Measurements from ENCODE around the gene CADM2.
"Not testable (repeated sequence)": the region's sequence is repeated elsewhere in the genome, so short reads cannot be mapped to it uniquely, and the experiment has no call there.

The CADM2 gene

DNA sequence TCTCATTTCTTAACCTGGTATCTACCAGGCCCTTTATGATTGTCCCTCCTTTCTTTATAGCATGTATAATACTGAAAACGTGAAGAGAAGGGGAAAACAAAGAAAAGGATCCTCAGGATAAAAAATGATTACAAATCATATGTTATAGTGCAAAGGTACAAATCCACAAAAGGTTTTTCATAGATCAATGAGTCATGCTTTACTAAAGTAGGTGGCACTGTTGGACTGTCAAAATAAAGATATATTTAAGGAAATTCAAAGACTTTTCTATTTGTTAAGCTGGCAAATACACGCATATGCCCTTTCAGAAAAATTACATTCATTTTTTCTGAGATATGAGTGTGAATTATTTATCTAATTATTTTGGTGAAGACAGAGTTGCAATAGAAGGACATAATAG, 151.6 kb downstream of the CADM2 start:
- Histone ChIP-seq H3K4me3 (ENCODE audit: low read depth in 1 of 2, low read length in 1 of 2) (no peak overlapping the region), H3K27me3 (no peaks in the 10 kb centered on the region), H3K9me3 (no peaks in the 10 kb centered on the region), H3K4me1 (ENCODE audit: control insufficient read depth in 1 of 2, insufficient read depth in 1 of 2, low read depth in 1 of 2, low read length in 1 of 2) (no peaks in the 10 kb centered on the region), H3K27ac (no peak overlapping the region), H3K36me3 (no peaks in the 10 kb centered on the region)
- TF ChIP-seq, protein P1, sequence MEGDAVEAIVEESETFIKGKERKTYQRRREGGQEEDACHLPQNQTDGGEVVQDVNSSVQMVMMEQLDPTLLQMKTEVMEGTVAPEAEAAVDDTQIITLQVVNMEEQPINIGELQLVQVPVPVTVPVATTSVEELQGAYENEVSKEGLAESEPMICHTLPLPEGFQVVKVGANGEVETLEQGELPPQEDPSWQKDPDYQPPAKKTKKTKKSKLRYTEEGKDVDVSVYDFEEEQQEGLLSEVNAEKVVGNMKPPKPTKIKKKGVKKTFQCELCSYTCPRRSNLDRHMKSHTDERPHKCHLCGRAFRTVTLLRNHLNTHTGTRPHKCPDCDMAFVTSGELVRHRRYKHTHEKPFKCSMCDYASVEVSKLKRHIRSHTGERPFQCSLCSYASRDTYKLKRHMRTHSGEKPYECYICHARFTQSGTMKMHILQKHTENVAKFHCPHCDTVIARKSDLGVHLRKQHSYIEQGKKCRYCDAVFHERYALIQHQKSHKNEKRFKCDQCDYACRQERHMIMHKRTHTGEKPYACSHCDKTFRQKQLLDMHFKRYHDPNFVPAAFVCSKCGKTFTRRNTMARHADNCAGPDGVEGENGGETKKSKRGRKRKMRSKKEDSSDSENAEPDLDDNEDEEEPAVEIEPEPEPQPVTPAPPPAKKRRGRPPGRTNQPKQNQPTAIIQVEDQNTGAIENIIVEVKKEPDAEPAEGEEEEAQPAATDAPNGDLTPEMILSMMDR (IDR thresholded peaks at IDR 0.05): no peak

DNA sequence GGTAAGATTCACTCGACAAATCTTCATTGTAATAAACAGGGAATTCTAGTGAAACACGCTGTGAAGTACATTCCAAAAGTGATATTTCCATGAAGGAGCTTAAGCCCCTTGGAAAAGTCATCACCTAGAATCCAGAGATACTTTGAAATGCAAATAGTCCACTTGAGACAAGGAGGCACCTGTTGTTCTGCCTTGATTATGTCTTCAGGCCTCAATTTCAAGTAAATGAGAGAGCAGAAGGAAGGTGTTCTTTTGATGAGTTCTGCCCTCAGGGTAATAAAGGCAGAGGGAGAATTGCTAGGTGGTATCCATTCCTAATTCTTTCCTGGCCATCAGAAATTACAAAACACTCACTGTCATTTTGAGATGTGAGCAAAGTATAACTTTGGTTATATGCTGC, 162.1 kb downstream of the CADM2 start:
- Histone ChIP-seq H3K9me3 (no peaks in the 10 kb centered on the region), H3K4me1 (ENCODE audit: control insufficient read depth in 1 of 2, insufficient read depth in 1 of 2, low read depth in 1 of 2, low read length in 1 of 2) (no peaks in the 10 kb centered on the region), H3K4me3 (ENCODE audit: low read depth in 1 of 2, low read length in 1 of 2) (no peak overlapping the region), H3K27me3 (no peaks in the 10 kb centered on the region), H3K36me3 (no peaks in the 10 kb centered on the region), H3K27ac (no peak overlapping the region)
- TF ChIP-seq, protein P1 (IDR thresholded peaks at IDR 0.05): no peak

DNA sequence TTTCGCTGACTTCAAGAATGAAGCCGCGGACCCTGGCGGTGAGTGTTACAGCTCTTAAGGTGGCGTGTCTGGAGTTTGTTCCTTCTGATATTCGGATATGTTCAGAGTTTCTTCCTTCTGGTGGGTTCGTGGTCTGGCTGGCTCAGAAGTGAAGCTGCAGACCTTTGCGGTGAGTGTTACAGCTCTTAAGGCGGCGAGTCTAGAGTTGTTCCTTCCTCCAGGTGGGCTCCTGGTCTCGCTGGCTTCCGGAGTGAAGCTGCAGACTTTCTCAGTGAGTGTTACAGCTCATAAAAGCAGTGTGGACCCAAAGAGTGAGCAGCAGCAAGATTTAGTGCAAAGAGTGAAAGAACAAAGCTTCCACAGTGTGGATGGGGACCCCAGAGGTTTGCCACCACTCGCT, 174.1 kb downstream of the CADM2 start:
- not testable (repeated sequence) for H3K27me3 ChIP-seq; H3K27ac ChIP-seq; H3K4me1 ChIP-seq (ENCODE audit: control insufficient read depth in 1 of 2, insufficient read depth in 1 of 2, low read depth in 1 of 2, low read length in 1 of 2); H3K4me3 ChIP-seq (ENCODE audit: low read depth in 1 of 2, low read length in 1 of 2); H3K9me3 ChIP-seq; H3K36me3 ChIP-seq

DNA sequence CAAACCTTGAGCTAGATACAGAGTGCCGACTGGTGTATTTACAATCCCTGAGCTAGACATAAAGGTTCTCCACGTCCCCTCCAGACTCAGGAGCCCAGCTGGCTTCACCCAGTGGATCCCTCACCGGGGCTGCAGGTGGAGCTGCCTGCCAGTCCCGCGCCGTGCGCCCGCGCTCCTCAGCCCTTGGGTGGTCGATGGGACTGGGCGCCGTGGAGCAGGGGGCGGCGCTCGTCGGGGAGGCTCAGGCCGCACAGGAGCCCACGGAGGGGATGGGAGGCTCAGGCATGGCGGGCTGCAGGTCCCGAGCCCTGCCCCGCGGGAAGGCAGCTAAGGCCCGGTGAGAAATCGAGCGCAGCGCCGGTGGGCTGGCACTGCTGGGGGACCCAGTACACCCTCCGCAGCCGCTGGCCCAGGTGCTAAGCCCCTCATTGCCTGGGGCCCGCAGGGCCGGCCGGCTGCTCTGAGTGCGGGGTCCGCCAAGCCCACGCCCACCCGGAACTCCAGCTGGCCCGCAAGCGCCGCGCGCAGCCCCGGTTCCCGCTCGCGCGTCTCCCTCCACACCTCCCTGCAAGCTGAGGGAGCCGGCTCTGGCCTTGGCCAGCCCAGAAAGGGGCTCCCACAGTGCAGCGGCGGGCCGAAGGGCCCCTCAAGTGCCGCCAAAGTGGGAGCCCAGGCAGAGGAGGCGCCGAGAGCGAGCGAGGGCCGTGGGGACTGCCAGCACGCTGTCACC, 175.1 kb downstream of the CADM2 start:
- not testable (repeated sequence) for H3K4me1 ChIP-seq (ENCODE audit: control insufficient read depth in 1 of 2, insufficient read depth in 1 of 2, low read depth in 1 of 2, low read length in 1 of 2); H3K27me3 ChIP-seq; H3K9me3 ChIP-seq; H3K27ac ChIP-seq; H3K4me3 ChIP-seq (ENCODE audit: low read depth in 1 of 2, low read length in 1 of 2); H3K36me3 ChIP-seq

DNA sequence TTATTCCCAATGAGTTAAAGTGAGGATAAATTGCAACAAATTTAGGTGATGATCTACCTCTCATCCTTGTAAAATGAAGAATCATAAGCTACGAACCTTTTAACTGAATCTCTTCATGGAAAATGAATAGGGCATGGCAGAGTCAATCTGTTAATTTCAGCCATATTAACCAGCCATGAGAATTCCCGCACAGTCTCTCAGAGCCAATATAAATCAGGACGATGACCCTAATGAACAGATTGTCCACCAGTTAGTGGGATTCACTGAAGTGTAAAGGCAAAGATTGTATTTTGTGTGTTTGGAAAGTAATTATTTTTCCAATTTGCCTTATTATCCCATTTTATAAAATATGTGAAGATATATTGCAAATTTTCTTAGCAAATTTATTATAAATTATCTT, 183.8 kb downstream of the CADM2 start:
- H3K36me3 ChIP-seq: no peaks in the 10 kb centered on the region
- no peaks in the 10 kb centered on the region for H3K27me3 ChIP-seq
- no peak overlapping the region for H3K4me3 ChIP-seq (ENCODE audit: low read depth in 1 of 2, low read length in 1 of 2)
- H3K9me3 ChIP-seq: no peaks in the 10 kb centered on the region
- no peaks in the 10 kb centered on the region for H3K4me1 ChIP-seq (ENCODE audit: control insufficient read depth in 1 of 2, insufficient read depth in 1 of 2, low read depth in 1 of 2, low read length in 1 of 2)
- TF ChIP-seq, protein P1 (IDR thresholded peaks at IDR 0.05): no peak
- H3K27ac ChIP-seq: no peak overlapping the region

DNA sequence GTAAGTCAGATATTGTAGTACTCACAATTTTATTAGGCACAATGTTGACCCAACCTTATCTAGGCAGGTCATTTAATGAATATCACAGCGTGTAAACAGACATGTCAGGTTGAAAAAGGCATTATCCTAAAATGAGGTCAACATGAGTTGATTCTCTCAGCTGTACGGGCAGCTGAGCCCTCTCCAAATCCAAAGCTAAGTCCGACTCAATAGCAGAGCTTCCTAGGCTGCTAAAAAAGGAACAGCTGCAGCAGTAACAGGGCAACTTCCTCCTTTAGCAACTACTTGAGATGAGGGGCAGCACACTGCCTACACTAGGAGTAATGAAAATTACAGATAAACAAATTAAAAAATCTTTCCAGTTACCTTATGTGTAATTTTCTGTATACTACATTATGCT, 189.2 kb downstream of the CADM2 start:
- no peak overlapping the region for H3K27ac ChIP-seq
- TF ChIP-seq, protein P1 (IDR thresholded peaks at IDR 0.05): no peak
- H3K27me3 ChIP-seq: no peaks in the 10 kb centered on the region
- no peak overlapping the region for H3K4me3 ChIP-seq (ENCODE audit: low read depth in 1 of 2, low read length in 1 of 2)
- no peaks in the 10 kb centered on the region for H3K36me3 ChIP-seq
- H3K4me1 ChIP-seq (ENCODE audit: control insufficient read depth in 1 of 2, insufficient read depth in 1 of 2, low read depth in 1 of 2, low read length in 1 of 2): no peaks in the 10 kb centered on the region
- no peaks in the 10 kb centered on the region for H3K9me3 ChIP-seq

Data from neutrophil (primary cell).